GM21423 (cell line): Measurements from ENCODE around the gene DNHD1.

ENCODE experiments used
- ATAC-seq: cut with Tn5 transposase; IDR thresholded peaks from one replicate; pipeline ENCODE4 v1.9.1; 2021; ENCODE audit warnings: mild to moderate bottlenecking, moderate library complexity; ENCODE audit not compliant: unreplicated experiment

Gene DNHD1

GRCh38 chr11:6497069-6497839, at the start of gene DNHD1:
Gene DNHD1 (plus strand): TSS chr11:6497280. CDS start chr11:6498216, 936 bp downstream.
- ATAC-seq, result no peak

DNA sequence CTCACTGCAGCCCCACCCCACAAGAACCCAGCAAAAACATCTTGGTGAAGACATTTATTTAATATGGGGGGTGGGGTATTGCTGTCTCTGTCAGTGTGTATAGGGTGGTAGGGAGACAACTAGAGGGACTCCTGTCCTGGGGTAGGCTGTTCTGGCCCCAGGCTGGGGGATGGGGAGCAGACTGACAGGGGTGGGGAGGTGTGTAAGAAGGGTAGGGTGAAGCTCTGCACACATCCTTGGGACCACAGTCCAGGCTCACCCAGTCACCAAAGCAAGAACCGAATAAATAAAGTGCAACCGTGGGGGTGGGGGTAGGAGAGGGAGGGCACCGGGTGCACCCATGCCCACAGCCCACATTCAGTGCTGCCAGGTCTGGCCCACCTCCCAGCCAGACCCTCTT, 48.5 kb upstream of the DNHD1 start:
- no peak for ATAC-seq

DNA sequence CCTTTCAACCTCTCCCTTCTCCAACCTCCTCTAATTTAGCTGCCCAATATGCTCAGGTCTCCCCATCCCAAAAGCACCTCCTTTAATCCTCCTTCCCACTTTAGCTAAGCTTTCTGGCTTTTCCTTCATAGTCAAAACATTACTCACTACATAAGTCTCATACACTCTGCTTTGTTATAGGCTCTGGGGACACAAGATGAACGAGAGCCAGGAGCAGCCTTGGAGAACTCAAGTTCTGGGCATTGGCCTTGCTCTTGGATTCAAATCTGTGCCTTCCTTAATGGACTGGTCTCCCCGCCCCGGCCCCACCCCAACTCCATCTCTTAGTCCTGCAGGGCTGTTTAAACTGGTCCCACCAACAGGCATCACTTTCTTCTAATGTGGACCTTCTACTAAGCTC, 44.9 kb upstream of the DNHD1 start:
- ATAC-seq, result no peak

- no peak for ATAC-seq
These were observed 43.9 kb upstream of the DNHD1 start for GRCh38 chr11:6453152-6453551.

DNA sequence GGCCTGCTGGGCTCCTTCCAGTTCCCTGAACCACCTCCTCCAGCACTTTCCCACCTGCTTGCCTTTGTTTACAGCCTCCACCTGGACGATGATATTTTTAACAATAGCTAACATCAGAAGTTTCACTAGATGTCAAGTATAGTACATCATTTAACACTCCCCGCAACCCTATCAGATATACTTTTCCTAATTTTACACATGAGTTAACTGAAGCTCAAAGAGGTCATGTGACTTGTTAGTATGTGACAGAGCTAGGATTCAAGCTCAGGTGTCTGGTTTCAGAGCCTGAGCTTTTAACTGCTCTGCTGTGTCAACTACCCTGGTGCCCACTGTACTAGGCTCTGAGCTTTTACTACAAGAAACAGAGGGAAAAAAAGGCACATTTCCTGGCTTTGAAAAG, 42.0 kb upstream of the DNHD1 start:
- ATAC-seq, result no peak

DNA sequence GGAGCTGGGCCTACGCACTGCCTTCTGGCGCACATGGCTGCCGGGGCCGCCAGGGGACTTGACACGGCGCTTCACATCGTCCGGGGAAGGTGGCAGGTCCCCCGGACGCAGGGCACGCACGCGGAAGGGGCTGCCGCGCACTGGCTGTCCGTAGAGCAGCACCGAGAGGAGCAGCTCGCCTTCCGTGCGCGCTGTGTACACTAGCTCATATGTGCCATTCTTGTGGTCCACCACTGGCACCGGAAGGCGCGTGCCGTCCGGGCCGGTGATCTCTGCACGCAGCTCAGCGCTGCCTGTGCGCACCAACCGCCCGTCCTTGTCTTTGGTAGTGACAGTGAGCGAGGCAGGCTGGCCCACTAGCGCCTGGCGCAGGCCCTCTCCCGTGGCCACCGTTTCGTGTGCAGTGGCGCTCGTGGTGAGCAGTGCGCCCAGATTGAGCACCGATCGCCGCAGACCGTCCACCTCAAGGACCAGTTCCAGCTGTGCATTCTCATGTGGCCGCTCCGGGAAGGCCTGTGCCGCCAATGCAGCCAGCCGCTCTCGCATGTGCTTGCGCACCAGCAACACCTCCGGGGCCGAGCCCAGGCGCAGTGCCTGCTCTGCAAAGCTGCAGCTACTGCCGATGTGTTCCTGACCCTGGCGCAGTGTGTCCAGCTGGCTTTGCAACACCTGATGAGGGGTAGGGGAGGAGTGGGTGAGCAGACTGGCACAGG, 40.6 kb upstream of the DNHD1 start:
- ATAC-seq, result no peak

DNA sequence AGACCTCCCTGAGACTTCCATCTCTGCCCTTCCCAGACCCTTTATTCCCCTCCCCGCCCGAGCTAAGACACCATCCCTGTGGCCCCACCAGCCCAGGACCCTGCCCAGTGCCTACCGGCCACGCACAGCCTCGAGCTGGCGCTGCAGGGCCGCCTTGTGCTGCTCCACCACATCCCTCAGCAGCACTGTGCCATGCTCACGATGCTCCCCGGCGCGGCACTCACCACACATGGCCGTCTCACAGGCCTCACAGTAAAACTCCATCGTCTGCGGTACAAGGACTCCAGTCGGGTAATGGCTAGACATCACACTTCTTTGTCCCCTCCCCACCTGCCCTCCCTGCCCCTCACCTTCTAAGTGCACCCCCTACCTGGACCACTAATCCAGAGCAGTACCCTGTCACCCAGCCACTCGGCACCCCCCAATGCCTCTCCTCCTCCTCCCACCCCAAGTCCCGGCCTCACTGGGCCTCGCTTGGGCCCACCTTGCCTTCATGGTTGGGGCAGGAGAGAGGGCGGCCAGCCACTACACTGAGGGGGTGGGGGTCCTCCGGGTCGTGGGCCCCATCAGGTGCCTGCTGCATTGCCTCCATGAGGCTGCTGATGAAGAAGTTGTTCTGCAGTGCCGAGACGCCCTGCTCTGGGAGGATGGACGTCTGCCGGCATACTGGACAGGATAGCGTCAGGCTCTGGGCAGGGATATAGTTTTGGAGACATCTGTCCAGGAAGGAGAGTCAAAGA, 39.3 kb upstream of the DNHD1 start:
- no peak for ATAC-seq

- ATAC-seq, result no peak
These were observed 38.6 kb upstream of the DNHD1 start for GRCh38 chr11:6458352-6459098.

DNA sequence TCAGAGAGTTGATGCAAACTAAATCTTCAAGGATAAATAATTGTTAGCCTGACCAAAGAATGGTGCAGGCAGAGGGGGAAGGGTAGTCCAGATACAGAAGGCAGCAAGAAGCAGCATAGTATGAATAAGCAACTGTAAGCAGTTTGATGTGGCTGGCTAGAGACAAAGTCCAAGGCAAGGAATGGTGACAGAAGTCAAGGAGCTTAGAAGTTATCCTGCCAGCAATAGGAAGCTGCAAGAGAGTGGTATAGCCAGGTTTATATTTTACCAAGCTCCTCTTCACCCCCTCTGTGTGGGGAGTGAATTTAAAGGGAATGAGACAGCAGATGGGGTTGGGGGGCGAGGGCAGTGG, 38.0 kb upstream of the DNHD1 start:
- no peak for ATAC-seq

DNA sequence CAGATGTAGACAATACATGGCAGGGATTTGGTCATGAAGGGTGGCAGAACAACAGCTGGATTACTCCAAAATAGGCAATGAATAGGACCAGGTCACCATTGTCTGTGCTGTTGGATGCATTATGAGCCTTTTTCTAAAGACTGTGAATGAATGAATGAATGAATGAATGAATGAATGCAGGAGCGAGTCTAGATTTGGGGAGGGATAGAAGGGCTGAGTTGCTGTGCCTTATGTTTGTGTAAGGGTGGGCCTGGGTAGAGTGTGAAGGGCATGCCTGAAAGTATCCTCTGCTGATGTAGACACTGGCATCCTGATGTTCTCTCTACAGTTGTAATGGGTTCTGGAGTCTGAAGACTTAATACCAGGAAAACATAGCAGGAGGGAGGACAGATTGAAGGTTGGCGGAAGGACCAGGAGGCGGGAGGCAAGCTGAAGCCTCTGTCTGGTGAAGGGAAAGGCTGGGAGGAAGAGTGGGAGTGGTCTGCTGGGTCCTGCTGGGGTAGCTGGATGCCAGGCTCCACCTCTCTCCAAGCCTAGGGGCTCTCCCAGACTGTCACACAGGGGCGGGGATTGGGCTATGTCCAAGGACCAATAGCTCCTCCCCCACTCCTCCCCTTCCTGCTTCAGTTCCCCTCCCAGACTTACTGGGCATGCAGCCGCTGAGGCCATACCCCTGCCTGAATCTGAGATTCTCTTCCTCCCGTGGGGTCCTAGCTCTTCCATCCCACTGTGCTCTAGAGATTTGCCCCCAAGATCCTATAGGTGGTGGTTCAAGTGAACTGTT, 28.2 kb upstream of the DNHD1 start:
- ATAC-seq, result peak; percentile 61

- no peak for ATAC-seq
These were observed 27.5 kb upstream of the DNHD1 start for GRCh38 chr11:6469599-6469998.

GRCh38 chr11:6472934-6473333, 24.1 kb upstream of the DNHD1 start:
- ATAC-seq, result no peak

GRCh38 chr11:6473451-6474412, 23.3 kb upstream of the DNHD1 start, which contains the start of gene TRIM3:
Gene TRIM3 (minus strand): TSS chr11:6473941. CDS start chr11:6465695, 8,246 bp downstream.
- ATAC-seq, result peak; percentile 67

DNA sequence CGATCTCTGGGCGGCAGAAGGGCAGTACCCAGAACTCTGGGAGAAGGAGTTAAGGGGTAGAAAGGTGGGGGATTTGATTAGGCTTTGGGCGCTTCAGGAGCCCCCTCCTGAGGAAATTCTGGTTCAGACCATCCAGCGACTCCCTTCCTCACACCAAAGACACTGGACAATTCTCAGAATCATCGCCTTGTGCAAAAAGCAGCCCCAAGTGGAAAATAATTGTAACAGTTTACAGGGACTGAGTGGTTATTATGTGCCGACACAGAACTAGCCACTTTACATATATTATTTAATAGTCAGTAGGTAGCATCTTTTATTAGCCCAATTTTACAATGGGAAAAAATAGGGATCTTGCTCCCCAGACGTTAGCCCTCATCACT, 22.7 kb upstream of the DNHD1 start:
- no peak for ATAC-seq

GRCh38 chr11:6474806-6475500, 22.1 kb upstream of the DNHD1 start:
- no peak for ATAC-seq

DNA sequence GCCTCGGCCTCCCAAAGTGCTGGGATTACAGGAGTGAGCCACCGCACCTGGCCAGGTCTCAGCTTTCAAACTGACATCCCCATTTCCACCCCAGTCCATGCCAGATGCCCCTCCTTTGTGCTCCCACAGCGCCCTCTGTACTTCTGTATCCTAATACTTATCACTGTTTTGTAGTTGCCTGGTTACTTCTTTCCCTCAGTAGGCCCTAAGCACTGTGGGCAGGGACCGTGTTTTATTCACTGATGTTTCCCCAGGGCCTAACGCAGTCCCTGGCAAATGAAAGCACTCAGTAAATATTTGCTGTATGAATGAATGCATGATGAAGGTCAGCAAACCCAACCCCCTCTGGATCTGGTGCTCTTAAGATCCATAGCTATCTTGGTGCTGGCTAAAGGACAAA, 21.1 kb upstream of the DNHD1 start:
- no peak for ATAC-seq

GRCh38 chr11:6476571-6476970, 20.5 kb upstream of the DNHD1 start:
- no peak for ATAC-seq

DNA sequence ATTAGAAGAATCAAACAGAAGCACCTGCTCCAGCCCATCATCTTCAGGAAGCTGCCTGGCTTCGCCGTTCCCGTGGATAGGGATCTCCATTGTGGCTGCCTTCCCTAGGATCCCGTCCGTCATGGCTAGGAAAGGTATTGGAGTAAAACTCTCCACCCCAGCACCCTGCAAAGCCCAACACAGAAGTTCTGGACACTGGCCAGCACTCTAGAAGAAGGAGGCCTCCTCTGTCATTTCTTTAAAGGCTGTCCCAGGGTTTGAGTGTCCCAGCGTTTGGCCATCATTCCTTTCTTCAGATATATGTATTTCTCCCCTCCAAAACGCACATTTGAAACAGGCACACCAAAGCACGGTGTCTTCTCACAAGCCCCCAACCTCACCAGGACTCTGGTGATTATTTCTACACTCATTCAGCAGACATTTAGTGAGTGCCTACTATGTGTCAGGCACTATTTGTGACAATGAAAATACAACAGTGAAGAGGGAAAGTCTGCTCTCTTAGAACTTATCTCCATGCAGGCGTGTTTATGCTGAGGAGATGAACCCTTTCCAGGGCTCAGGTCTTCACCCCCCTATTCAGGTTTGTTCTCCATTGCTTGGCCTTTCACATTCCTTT, 16.7 kb upstream of the DNHD1 start:
- no peak for ATAC-seq
